WTC11 (cell line): ENCODE measurements around the gene OAF.

Source experiments
- CREM ChIP-seq: sonication (generic); formaldehyde crosslinking; IDR thresholded peaks from 2 replicates; pipeline ENCODE4 v1.8.1; 2022; ENCODE audit warnings: mild to moderate bottlenecking, missing genetic modification reagents, moderate library complexity
- E2F1 ChIP-seq: sonication (generic); formaldehyde crosslinking; IDR thresholded peaks from 2 replicates; pipeline ENCODE4 v1.8.0; 2022; ENCODE audit warnings: mild to moderate bottlenecking, missing genetic modification reagents
- JUN ChIP-seq: sonication (generic); formaldehyde crosslinking; IDR thresholded peaks from 2 replicates; pipeline ENCODE4 v1.8.0; 2023; ENCODE audit warnings: mild to moderate bottlenecking, missing genetic modification reagents
- NFATC4 ChIP-seq: fragments of 250-450 bp; sonication (Bioruptor Pico); IDR thresholded peaks from 2 replicates; pipeline ENCODE4 v1.9.0; 2021; ENCODE audit warnings: mild to moderate bottlenecking
- NR1H2 ChIP-seq: sonication (generic); formaldehyde crosslinking; IDR thresholded peaks from 2 replicates; pipeline ENCODE4 v1.9.0; 2021; ENCODE audit warnings: mild to moderate bottlenecking, moderate library complexity, missing genetic modification reagents
- NR2C2 ChIP-seq: sonication (generic); formaldehyde crosslinking; IDR thresholded peaks from 2 replicates; pipeline ENCODE4 v1.8.0; 2022; ENCODE audit warnings: mild to moderate bottlenecking, missing genetic modification reagents
- SP1 ChIP-seq: sonication (generic); formaldehyde crosslinking; conservative IDR thresholded peaks from 2 replicates; pipeline ENCODE4 v1.8.1; 2022; ENCODE audit warnings: missing genetic modification reagents
- TCF7 ChIP-seq: sonication (generic); formaldehyde crosslinking; IDR thresholded peaks from 2 replicates; pipeline ENCODE4 v1.8.0; 2022; ENCODE audit warnings: mild to moderate bottlenecking, low read depth, missing genetic modification reagents, moderate library complexity
- ZNF121 ChIP-seq: sonication (generic); formaldehyde crosslinking; IDR thresholded peaks from 2 replicates; pipeline ENCODE4 v1.8.0; 2023; ENCODE audit warnings: missing genetic modification reagents
- ZNF671 ChIP-seq: fragments of 250-450 bp; sonication (Bioruptor Pico); IDR thresholded peaks from 2 replicates; pipeline ENCODE4 v1.8.0; 2021; ENCODE audit warnings: mild to moderate bottlenecking
- TF ChIP-seq, protein P1 (sequence below): fragments of 200-600 bp; IDR thresholded peaks from 2 replicates; pipeline ENCODE4 v1.8.0; 2022; ENCODE audit warnings: antibody characterized with exemption
- TF ChIP-seq, protein P2 (sequence below): sonication (generic); formaldehyde crosslinking; IDR thresholded peaks from 2 replicates; pipeline ENCODE4 v1.8.0; 2023; ENCODE audit warnings: mild to moderate bottlenecking, missing genetic modification reagents
- TF ChIP-seq, protein P3 (sequence below): sonication (generic); formaldehyde crosslinking; IDR thresholded peaks from 2 replicates; pipeline ENCODE4 v1.8.1; 2022; ENCODE audit warnings: mild to moderate bottlenecking, moderate library complexity, missing genetic modification reagents

GRCh38 chr11:120173807-120174206 lies 37.0 kb upstream of the OAF start:
- no peak for TF ChIP-seq NR1H2
- TF ChIP-seq, protein P1, sequence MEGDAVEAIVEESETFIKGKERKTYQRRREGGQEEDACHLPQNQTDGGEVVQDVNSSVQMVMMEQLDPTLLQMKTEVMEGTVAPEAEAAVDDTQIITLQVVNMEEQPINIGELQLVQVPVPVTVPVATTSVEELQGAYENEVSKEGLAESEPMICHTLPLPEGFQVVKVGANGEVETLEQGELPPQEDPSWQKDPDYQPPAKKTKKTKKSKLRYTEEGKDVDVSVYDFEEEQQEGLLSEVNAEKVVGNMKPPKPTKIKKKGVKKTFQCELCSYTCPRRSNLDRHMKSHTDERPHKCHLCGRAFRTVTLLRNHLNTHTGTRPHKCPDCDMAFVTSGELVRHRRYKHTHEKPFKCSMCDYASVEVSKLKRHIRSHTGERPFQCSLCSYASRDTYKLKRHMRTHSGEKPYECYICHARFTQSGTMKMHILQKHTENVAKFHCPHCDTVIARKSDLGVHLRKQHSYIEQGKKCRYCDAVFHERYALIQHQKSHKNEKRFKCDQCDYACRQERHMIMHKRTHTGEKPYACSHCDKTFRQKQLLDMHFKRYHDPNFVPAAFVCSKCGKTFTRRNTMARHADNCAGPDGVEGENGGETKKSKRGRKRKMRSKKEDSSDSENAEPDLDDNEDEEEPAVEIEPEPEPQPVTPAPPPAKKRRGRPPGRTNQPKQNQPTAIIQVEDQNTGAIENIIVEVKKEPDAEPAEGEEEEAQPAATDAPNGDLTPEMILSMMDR = no peak
- TF ChIP-seq, protein P2, sequence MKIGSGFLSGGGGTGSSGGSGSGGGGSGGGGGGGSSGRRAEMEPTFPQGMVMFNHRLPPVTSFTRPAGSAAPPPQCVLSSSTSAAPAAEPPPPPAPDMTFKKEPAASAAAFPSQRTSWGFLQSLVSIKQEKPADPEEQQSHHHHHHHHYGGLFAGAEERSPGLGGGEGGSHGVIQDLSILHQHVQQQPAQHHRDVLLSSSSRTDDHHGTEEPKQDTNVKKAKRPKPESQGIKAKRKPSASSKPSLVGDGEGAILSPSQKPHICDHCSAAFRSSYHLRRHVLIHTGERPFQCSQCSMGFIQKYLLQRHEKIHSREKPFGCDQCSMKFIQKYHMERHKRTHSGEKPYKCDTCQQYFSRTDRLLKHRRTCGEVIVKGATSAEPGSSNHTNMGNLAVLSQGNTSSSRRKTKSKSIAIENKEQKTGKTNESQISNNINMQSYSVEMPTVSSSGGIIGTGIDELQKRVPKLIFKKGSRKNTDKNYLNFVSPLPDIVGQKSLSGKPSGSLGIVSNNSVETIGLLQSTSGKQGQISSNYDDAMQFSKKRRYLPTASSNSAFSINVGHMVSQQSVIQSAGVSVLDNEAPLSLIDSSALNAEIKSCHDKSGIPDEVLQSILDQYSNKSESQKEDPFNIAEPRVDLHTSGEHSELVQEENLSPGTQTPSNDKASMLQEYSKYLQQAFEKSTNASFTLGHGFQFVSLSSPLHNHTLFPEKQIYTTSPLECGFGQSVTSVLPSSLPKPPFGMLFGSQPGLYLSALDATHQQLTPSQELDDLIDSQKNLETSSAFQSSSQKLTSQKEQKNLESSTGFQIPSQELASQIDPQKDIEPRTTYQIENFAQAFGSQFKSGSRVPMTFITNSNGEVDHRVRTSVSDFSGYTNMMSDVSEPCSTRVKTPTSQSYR (CRISPR knock-in tag) = no peak
- TF ChIP-seq ZNF671 = no peak
- TF ChIP-seq TCF7 = no peak
- no peak for TF ChIP-seq E2F1
- TF ChIP-seq, protein P3, sequence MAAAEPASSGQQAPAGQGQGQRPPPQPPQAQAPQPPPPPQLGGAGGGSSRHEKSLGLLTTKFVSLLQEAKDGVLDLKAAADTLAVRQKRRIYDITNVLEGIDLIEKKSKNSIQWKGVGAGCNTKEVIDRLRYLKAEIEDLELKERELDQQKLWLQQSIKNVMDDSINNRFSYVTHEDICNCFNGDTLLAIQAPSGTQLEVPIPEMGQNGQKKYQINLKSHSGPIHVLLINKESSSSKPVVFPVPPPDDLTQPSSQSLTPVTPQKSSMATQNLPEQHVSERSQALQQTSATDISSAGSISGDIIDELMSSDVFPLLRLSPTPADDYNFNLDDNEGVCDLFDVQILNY (CRISPR knock-in tag) = no peak
- TF ChIP-seq JUN = no peak
- no peak for TF ChIP-seq CREM (CRISPR knock-in tag)
- TF ChIP-seq NFATC4 (CRISPR knock-in tag) = no peak
- no peak for TF ChIP-seq NR2C2 (CRISPR knock-in tag)
- no peak for TF ChIP-seq SP1 (CRISPR knock-in tag)
- TF ChIP-seq ZNF121 (CRISPR knock-in tag) = no peak
